RWPE2 (cell line): Measurements from ENCODE around the gene VARS2.

ENCODE experiments used
- ATAC-seq: fragments of 200-7000 bp; cut with Tn5 transposase; 3 replicates; pipeline ENCODE4 v1.9.1; 2021; ENCODE audit warnings: low read depth
- DNase-seq: peaks from one replicate; pipeline ENCODE4 v3.0.0-alpha.2; 2020; ENCODE audit warnings: low spot score
- H3K27ac ChIP-seq: fragments of 450-650 bp; 2 replicates; pipeline ENCODE4 v1.5.1; 2017; ENCODE audit warnings: mild to moderate bottlenecking; ENCODE audit not compliant: poor library complexity, severe bottlenecking
- H3K27me3 ChIP-seq: fragments of 250-450 bp; sonication (Bioruptor Pico); 2 replicates; pipeline ENCODE4 v1.5.1; 2021; ENCODE audit warnings: mild to moderate bottlenecking, moderate library complexity; ENCODE audit not compliant: insufficient read depth, poor library complexity, severe bottlenecking
- H3K36me3 ChIP-seq: fragments of 250-450 bp; sonication (Bioruptor Pico); 2 replicates; pipeline ENCODE4 v1.5.1; 2020; ENCODE audit warnings: low read depth, mild to moderate bottlenecking, moderate library complexity
- H3K4me1 ChIP-seq: fragments of 250-450 bp; sonication (Bioruptor Pico); 2 replicates; pipeline ENCODE4 v1.5.1; 2021; ENCODE audit warnings: mild to moderate bottlenecking, moderate library complexity; ENCODE audit not compliant: insufficient read depth, poor library complexity, severe bottlenecking
- H3K4me3 ChIP-seq: fragments of 250-450 bp; sonication (Bioruptor Pico); 2 replicates; pipeline ENCODE4 v1.5.1; 2021; ENCODE audit warnings: mild to moderate bottlenecking, moderate library complexity; ENCODE audit not compliant: severe bottlenecking
- H3K9me3 ChIP-seq: fragments of 250-450 bp; sonication (Bioruptor Pico); 2 replicates; pipeline ENCODE4 v1.5.1; 2021; ENCODE audit warnings: mild to moderate bottlenecking, moderate library complexity; ENCODE audit not compliant: severe bottlenecking
- TF ChIP-seq, protein P1 (sequence below): fragments of 450-650 bp; IDR thresholded peaks from one replicate; pipeline ENCODE4 v1.5.1; 2017; ENCODE audit warnings: mild to moderate bottlenecking, moderate library complexity; ENCODE audit not compliant: poor library complexity, severe bottlenecking

The VARS2 gene

DNA sequence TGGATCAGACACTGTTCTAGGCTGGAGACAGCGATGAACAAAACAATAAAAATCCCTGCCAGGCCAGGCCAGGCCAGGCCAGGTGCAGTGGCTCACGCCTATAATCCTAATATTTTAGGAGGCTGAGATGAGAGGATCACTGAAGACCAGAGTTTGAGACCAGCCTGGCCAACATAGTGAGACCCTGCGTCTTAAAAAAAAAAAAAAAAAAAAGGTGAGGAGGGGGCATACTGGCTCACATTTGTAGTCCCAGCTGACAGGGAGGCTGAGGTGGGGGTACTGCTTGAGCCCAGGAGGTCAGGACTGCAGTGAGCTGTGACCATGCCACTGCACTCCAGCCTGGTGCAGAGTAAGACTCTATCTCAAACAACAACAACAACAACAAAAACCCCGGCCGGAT, 31.2 kb downstream of the VARS2 start:
- H3K4me3 ChIP-seq, result no peak overlapping the region
- TF ChIP-seq, protein P1, sequence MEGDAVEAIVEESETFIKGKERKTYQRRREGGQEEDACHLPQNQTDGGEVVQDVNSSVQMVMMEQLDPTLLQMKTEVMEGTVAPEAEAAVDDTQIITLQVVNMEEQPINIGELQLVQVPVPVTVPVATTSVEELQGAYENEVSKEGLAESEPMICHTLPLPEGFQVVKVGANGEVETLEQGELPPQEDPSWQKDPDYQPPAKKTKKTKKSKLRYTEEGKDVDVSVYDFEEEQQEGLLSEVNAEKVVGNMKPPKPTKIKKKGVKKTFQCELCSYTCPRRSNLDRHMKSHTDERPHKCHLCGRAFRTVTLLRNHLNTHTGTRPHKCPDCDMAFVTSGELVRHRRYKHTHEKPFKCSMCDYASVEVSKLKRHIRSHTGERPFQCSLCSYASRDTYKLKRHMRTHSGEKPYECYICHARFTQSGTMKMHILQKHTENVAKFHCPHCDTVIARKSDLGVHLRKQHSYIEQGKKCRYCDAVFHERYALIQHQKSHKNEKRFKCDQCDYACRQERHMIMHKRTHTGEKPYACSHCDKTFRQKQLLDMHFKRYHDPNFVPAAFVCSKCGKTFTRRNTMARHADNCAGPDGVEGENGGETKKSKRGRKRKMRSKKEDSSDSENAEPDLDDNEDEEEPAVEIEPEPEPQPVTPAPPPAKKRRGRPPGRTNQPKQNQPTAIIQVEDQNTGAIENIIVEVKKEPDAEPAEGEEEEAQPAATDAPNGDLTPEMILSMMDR, result no peak
- no peaks in the 10 kb centered on the region for H3K27me3 ChIP-seq
- no peak overlapping the region for H3K27ac ChIP-seq
- H3K9me3 ChIP-seq, result no peaks in the 10 kb centered on the region
- no peaks in the 10 kb centered on the region for H3K36me3 ChIP-seq
- DNase-seq, result no peak
- H3K4me1 ChIP-seq, result peaks cover 2% of the 10 kb centered on the region
- ATAC-seq, result no peak

DNA sequence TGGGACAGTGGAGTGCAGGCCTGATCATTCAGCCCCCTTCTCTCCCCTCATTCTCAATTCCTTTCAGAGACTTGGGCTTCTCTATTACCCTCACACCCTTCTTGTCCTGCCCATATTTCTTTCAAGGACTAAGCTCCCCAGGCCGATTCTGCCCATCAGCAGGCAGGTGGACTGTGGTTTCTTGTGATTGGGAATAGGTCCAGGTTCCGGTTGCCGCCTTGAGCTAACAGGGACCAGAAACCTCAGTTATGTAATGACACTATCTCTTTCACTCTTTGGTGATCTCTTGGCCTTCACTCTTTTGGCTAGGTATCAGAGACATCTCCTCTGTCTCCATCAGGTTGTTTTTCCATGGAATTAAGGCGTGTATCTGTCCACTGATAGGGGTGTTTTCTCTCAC, 33.2 kb downstream of the VARS2 start:
- TF ChIP-seq, protein P1, result no peak
- H3K36me3 ChIP-seq, result no peaks in the 10 kb centered on the region
- no peaks in the 10 kb centered on the region for H3K9me3 ChIP-seq
- no peak for DNase-seq
- no peak overlapping the region for H3K4me3 ChIP-seq
- H3K4me1 ChIP-seq, result peaks cover 2% of the 10 kb centered on the region
- no peak for ATAC-seq
- H3K27me3 ChIP-seq, result no peaks in the 10 kb centered on the region
- H3K27ac ChIP-seq, result no peak overlapping the region

DNA sequence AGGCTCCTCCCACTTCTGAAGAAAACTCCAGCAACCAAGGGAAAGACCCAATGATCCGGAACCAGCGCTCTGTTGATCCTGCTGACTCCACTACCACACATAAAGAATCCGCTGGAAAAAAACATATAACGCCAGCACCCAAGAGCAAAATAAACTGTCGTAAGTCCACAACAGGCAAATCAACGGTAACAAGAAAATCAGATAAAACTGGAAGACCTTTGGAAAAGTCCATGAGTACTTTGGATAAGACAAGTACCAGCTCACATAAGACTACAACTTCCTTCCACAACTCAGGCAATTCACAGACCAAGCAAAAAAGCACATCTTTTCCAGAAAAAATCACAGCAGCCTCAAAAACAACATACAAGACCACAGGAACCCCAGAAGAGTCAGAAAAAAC, 34.8 kb downstream of the VARS2 start:
- Histone ChIP-seq H3K9me3 (no peaks in the 10 kb centered on the region), H3K27me3 (no peaks in the 10 kb centered on the region), H3K4me1 (no peaks in the 10 kb centered on the region), H3K36me3 (no peaks in the 10 kb centered on the region), H3K4me3 (no peak overlapping the region), H3K27ac (no peak overlapping the region)
- TF ChIP-seq, protein P1, result no peak
- no peak for DNase-seq
- ATAC-seq, result no peak

DNA sequence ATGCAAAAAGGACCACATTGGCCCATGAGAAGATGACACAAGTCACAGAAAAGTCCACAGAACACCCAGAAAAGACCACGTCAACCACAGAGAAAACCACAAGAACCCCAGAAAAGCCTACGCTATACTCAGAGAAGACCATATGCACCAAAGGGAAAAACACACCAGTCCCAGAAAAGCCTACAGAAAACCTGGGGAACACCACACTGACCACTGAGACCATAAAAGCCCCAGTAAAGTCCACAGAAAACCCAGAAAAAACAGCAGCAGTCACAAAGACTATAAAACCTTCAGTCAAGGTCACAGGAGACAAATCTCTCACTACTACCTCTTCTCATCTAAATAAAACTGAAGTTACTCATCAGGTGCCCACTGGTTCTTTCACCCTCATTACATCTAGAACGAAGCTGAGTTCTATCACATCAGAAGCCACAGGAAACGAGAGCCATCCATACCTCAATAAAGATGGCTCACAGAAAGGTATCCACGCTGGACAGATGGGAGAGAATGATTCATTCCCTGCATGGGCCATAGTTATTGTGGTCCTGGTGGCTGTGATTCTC, 38.0 kb downstream of the VARS2 start:
- Histone ChIP-seq H3K36me3 (no peaks in the 10 kb centered on the region), H3K4me3 (no peak overlapping the region), H3K27ac (no peak overlapping the region), H3K27me3 (no peaks in the 10 kb centered on the region), H3K9me3 (no peaks in the 10 kb centered on the region), H3K4me1 (peaks cover 7% of the 10 kb centered on the region)
- no peak for DNase-seq
- no peak for ATAC-seq
- TF ChIP-seq, protein P1, result no peak

DNA sequence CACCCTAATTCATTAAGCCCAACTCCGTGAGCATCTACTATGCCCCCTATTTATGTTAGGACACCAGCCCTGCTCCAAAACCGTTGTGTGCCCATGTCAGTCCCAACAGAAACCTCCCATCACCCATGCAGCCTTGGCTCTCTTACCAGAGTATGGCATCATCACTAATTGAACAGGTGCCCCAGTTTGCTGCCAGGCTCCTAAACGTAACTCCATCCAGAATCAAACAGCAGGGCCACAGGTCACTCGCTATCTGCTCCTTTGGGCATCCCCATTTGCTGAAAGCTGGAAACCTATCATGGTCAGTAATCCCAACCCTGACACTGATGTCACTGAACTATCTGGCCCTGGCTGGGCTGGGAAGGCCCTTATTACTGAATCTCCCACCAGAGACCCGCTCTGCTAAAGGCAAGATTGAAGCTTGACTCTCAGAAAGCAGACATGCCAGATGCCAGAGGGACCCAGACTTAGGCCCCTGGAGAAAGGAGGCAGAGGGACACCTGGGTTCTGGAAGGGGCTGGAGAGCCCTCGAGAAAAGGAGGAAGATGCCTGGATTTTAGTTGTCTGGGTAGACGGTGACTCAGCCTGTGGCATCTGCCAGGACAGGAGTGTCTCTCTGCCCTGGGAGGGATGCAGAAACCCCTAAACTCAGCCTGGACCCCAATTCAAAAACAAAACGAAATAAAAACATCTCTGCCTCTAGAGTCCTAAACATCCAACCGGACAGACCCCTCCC, 40.8 kb downstream of the VARS2 start:
- Histone ChIP-seq H3K27ac (no peak overlapping the region), H3K36me3 (no peaks in the 10 kb centered on the region), H3K9me3 (no peaks in the 10 kb centered on the region), H3K27me3 (no peaks in the 10 kb centered on the region), H3K4me1 (peaks cover 7% of the 10 kb centered on the region), H3K4me3 (no peak overlapping the region)
- no peak for DNase-seq
- ATAC-seq, result no peak
- TF ChIP-seq, protein P1, result no peak
